HepG2 (cell line): ENCODE results near the gene RGS7. TPM values are rescaled to one million over a fixed set of nuclear protein-coding genes. Genes with fewer than 3 reads are reported as not detected.

Source experiments
- ATAC-seq: fragments of 200-7000 bp; cut with Tn5 transposase; 3 replicates; pipeline ENCODE4 v1.9.1; 2020; ENCODE audit warnings: mild to moderate bottlenecking, moderate library complexity
- BruUV-seq: library from RNA; stranded (reverse); fragments of 400-500 nt; replicated peaks from 2 replicates; lab custom pipeline; 2021; lab: Mats Ljungman, UMichigan
- CTCF ChIA-PET: fragments of 300-600 bp; formaldehyde crosslinking; extraction: SDS; loops from one replicate; lab custom pipeline; 2021; ENCODE audit warnings: low total read pairs, inconsistent platforms, low intra/inter-chr PET ratio; lab: Yijun Ruan, JAX
- POLR2A ChIA-PET: fragments of 350-600 bp; sonication (Branson Sonifier 250); formaldehyde crosslinking; loops from one replicate; lab custom pipeline; 2020; ENCODE audit warnings: antibody characterized with exemption, inconsistent platforms; lab: Yijun Ruan, JAX
- DNase-seq: peaks from one replicate; pipeline ENCODE4 v3.0.0-alpha.2; 2015; ENCODE audit warnings: low spot score
- FAIRE-seq: peaks from 3 replicates; lab custom pipeline; 2011; peaks lifted over from hg19 to GRCh38; lab: Jason Lieb, UNC
- H2AFZ ChIP-seq: one replicate; pipeline ENCODE4 v1.6.1; 2011; ENCODE audit warnings: low read length, inconsistent platforms
- H3K27ac ChIP-seq: fragments of 300-600 bp; 3 replicates; pipeline ENCODE4 v1.8.0; 2011; ENCODE audit warnings: mixed run types, mild to moderate bottlenecking, mixed read lengths, low read length, inconsistent platforms; ENCODE audit not compliant: insufficient read depth; ENCODE audit errors: extremely low read length
- H3K27me3 ChIP-seq, 2 experiments: fragments of 200-600 bp in 1 of 2; 2 replicates in 1 of 2; 3 replicates in 1 of 2; pipeline versions ENCODE4 v1.6.0 to v1.8.0; 2011; ENCODE audit warnings: low read length in 2 of 2, mild to moderate bottlenecking in 2 of 2, moderate library complexity in 2 of 2, inconsistent platforms in 1 of 2; ENCODE audit not compliant: insufficient read depth in 2 of 2, control insufficient read depth in 1 of 2
- H3K36me3 ChIP-seq, 2 experiments: fragments of 200-600 bp in 1 of 2; replicated peaks in 1 of 2; 2 replicates in 1 of 2; 3 replicates in 1 of 2; pipeline versions ENCODE4 v1.5.1 to v1.8.0; 2011; ENCODE audit warnings: low read length in 2 of 2, inconsistent platforms in 1 of 2; ENCODE audit not compliant: insufficient read depth in 2 of 2, control insufficient read depth in 1 of 2
- H3K4me1 ChIP-seq: 2 replicates; pipeline ENCODE4 v1.5.1; 2012; ENCODE audit warnings: low read length, inconsistent platforms; ENCODE audit not compliant: insufficient read depth
- H3K4me2 ChIP-seq: 2 replicates; pipeline ENCODE4 v1.6.0; 2011; ENCODE audit warnings: low read depth, low read length, inconsistent platforms
- H3K4me3 ChIP-seq, 3 experiments: fragments of 200-600 bp in 1 of 3; sonication (generic), shearing (Covaris generic) in 1 of 3; replicated peaks in 1 of 3; 2 replicates each; pipeline ENCODE4 v1.5.1; 2011 to 2016; ENCODE audit warnings: low read length in 3 of 3, inconsistent platforms in 2 of 3, low read depth in 2 of 3, mild to moderate bottlenecking in 2 of 3, control low read depth in 1 of 3, mixed read lengths in 1 of 3; ENCODE audit not compliant: insufficient read depth in 1 of 3
- H3K79me2 ChIP-seq: one replicate; pipeline ENCODE4 v1.6.1; 2011; ENCODE audit warnings: low read length, inconsistent platforms; ENCODE audit not compliant: insufficient read depth
- H3K9ac ChIP-seq: 2 replicates; pipeline ENCODE4 v1.6.0; 2011; ENCODE audit warnings: mild to moderate bottlenecking, low read depth, low read length, inconsistent platforms; ENCODE audit not compliant: insufficient read depth
- H3K9me3 ChIP-seq: 2 replicates; pipeline ENCODE4 v1.5.1; 2012; ENCODE audit warnings: mild to moderate bottlenecking, low read length
- H4K20me1 ChIP-seq: 2 replicates; pipeline ENCODE4 v1.6.0; 2011; ENCODE audit warnings: inconsistent platforms, mild to moderate bottlenecking, low read length, moderate library complexity; ENCODE audit not compliant: insufficient read depth
- WGBS: methylation state at CpG from one replicate; pipeline ENCODE4 v1.1.6; 2017; ENCODE audit warnings: low lambda C conversion rate; 5-methylcytosine and 5-hydroxymethylcytosine counted together
- in situ Hi-C: cut with HindIII; loops from 2 replicates; pipeline ENCODE4 v1.10.0; 2017; ENCODE audit warnings: low pct_unique_long_range_greater_than_20kb; ENCODE audit not compliant: extremely low pct_ligation_motif_present
- intact Hi-C: fragments of 100-400 bp; cut with micrococcal nuclease; formaldehyde crosslinking; loops from one replicate; pipeline ENCODE4 v1.10.0; 2022; ENCODE audit not compliant: unreplicated experiment
- polyA plus RNA-seq, 8 experiments: library from polyadenylated mRNA; depleted of rRNA in 3 of 8; stranded (reverse) in 7 of 8; unstranded in 1 of 8; fragments of >200 nt; fragmentation: Illumina TruSeq in 4 of 8; extraction: Trizol in 4 of 8; gene quantifications; 2 replicates each; pipeline versions ENCODE4 v1.2.1 to v1.2.3, GENCODE V29; 2011 to 2016; ENCODE audit warnings: low read depth in 4 of 8, missing spikeins in 1 of 8, mixed read lengths in 1 of 8; ENCODE audit not compliant: insufficient read depth in 1 of 8
- total RNA-seq, 5 experiments: library from RNA; depleted of rRNA; stranded (reverse); fragments of >200 nt; fragmentation: Illumina TruSeq; extraction: Trizol; gene quantifications; 2 replicates each; pipeline ENCODE4 v1.2.3, GENCODE V29; 2016; ENCODE audit warnings: low read depth in 1 of 5
- TF ChIP-seq, protein P1 (sequence below): fragments of 450-650 bp; IDR thresholded peaks from 2 replicates; pipeline ENCODE4 v1.6.1; 2016
- TF ChIP-seq, protein P2 (sequence below): sonication (generic); formaldehyde crosslinking; IDR thresholded peaks from 2 replicates; pipeline ENCODE4 v1.5.1; 2020; ENCODE audit warnings: missing genetic modification reagents, mild to moderate bottlenecking, borderline replicate concordance

The RGS7 gene
- total and polyA plus RNA-seq, 2 of the 13 experiments (the other 11 are each of a cell fraction or from before 2014, with no cell fraction given) = not detected

DNA sequence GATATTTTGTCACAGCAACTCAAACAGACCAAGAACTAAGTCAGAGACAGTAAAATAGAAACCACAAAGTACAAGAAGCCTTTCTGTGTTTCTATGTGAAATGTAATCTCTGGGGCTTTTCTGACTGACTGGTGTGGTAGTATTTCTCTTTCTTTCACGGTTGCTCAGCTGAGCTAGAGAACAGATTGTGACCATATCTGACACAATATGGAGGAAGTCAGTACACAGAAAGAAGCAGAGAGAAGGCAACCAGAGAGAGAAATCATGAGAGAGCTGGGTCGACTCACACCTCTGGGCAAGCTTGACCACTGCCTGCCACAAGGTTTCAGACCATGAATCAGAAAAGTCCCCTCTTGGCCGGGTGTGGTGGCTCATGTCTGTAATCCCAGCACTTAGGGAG, 536.2 kb downstream of the RGS7 start:
- 0% methylated on average over 3 of the region's 3 CpGs for WGBS
- POLR2A ChIA-PET = no interaction called here
- BruUV-seq = no TSS peak

More for the DNA sequence above, 536.2 kb downstream of the RGS7 start:
- Histone ChIP-seq H3K4me1 (no peaks in the 10 kb centered on the region), H2AFZ (no peak overlapping the region), H3K27ac (no peak overlapping the region), H4K20me1 (no peaks in the 10 kb centered on the region), H3K9ac (no peak overlapping the region), H3K36me3 (no peaks in the 10 kb centered on the region), H3K9me3 (no peaks in the 10 kb centered on the region), H3K27me3 (no peaks in the 10 kb centered on the region), H3K4me3 (no peak overlapping the region), H3K4me2 (no peak overlapping the region), H3K79me2 (no peaks in the 10 kb centered on the region)
- ATAC-seq (no peak), FAIRE-seq (no peak), DNase-seq (no peak)
- in situ Hi-C loops = no loop called here
- TF ChIP-seq, protein P1, sequence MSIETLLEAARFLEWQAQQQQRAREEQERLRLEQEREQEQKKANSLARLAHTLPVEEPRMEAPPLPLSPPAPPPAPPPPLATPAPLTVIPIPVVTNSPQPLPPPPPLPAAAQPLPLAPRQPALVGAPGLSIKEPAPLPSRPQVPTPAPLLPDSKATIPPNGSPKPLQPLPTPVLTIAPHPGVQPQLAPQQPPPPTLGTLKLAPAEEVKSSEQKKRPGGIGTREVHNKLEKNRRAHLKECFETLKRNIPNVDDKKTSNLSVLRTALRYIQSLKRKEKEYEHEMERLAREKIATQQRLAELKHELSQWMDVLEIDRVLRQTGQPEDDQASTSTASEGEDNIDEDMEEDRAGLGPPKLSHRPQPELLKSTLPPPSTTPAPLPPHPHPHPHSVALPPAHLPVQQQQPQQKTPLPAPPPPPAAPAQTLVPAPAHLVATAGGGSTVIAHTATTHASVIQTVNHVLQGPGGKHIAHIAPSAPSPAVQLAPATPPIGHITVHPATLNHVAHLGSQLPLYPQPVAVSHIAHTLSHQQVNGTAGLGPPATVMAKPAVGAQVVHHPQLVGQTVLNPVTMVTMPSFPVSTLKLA = no peak
- TF ChIP-seq, protein P2, sequence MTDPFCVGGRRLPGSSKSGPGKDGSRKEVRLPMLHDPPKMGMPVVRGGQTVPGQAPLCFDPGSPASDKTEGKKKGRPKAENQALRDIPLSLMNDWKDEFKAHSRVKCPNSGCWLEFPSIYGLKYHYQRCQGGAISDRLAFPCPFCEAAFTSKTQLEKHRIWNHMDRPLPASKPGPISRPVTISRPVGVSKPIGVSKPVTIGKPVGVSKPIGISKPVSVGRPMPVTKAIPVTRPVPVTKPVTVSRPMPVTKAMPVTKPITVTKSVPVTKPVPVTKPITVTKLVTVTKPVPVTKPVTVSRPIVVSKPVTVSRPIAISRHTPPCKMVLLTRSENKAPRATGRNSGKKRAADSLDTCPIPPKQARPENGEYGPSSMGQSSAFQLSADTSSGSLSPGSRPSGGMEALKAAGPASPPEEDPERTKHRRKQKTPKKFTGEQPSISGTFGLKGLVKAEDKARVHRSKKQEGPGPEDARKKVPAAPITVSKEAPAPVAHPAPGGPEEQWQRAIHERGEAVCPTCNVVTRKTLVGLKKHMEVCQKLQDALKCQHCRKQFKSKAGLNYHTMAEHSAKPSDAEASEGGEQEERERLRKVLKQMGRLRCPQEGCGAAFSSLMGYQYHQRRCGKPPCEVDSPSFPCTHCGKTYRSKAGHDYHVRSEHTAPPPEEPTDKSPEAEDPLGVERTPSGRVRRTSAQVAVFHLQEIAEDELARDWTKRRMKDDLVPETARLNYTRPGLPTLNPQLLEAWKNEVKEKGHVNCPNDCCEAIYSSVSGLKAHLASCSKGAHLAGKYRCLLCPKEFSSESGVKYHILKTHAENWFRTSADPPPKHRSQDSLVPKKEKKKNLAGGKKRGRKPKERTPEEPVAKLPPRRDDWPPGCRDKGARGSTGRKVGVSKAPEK = no peak
- intact Hi-C loops = no loop called here
- CTCF ChIA-PET = no interaction called here
